A673 (cell line): ENCODE data around the gene C9orf78. TPM values are rescaled to one million over a fixed set of nuclear protein-coding genes. Genes with fewer than 3 reads are reported as not detected.
"Not testable (repeated sequence)": the region's sequence is repeated elsewhere in the genome, so short reads cannot be mapped to it uniquely, and the experiment has no call there.

Experiments used
- BruUV-seq: library from RNA; stranded (reverse); fragments of 400-500 nt; replicated peaks from 2 replicates; lab custom pipeline; 2021; lab: Mats Ljungman, UMichigan
- CTCF ChIA-PET: fragments of 300-600 bp; sonication (Branson Sonifier 250); formaldehyde crosslinking; loops from one replicate; lab custom pipeline; 2022; ENCODE audit warnings: antibody characterized with exemption; lab: Charles Lee
- POLR2A ChIA-PET: fragments of 300-600 bp; sonication (Branson Sonifier 250); formaldehyde crosslinking; loops from one replicate; lab custom pipeline; 2022; ENCODE audit warnings: antibody characterized with exemption; ENCODE audit not compliant: low non-redundant PET; lab: Charles Lee
- DNase-seq: peaks from one replicate; pipeline ENCODE4 v3.0.0-alpha.2; 2015; ENCODE audit warnings: low spot score
- H3K27ac ChIP-seq: fragments of 200-600 bp; sonication (generic); 2 replicates; pipeline ENCODE4 v1.5.1; 2016; ENCODE audit warnings: mixed run types, low read depth, mild to moderate bottlenecking, mixed read lengths, antibody characterized with exemption, low read length; ENCODE audit not compliant: poor library complexity, severe bottlenecking
- H3K27me3 ChIP-seq: fragments of 200-600 bp; sonication (generic); replicated peaks from 2 replicates; pipeline ENCODE4 v1.6.1; 2017; ENCODE audit warnings: mixed run types, low read depth, mild to moderate bottlenecking, mixed read lengths, antibody characterized with exemption, low read length; ENCODE audit not compliant: insufficient read depth, poor library complexity
- H3K36me3 ChIP-seq: fragments of 200-600 bp; sonication (generic); 2 replicates; pipeline ENCODE4 v1.6.1; 2016; ENCODE audit warnings: mixed run types, mild to moderate bottlenecking, mixed read lengths, antibody characterized with exemption, low read length; ENCODE audit not compliant: insufficient read depth, poor library complexity, severe bottlenecking
- H3K4me1 ChIP-seq: fragments of 200-600 bp; sonication (generic); 2 replicates; pipeline ENCODE4 v1.6.1; 2017; ENCODE audit warnings: mixed run types, mild to moderate bottlenecking, mixed read lengths, antibody characterized with exemption, low read length; ENCODE audit not compliant: insufficient read depth, poor library complexity, severe bottlenecking
- H3K4me3 ChIP-seq: fragments of 200-600 bp; sonication (generic); 2 replicates; pipeline ENCODE4 v1.5.1; 2016; ENCODE audit warnings: low read depth, mixed run types, mild to moderate bottlenecking, mixed read lengths, low read length; ENCODE audit not compliant: poor library complexity, severe bottlenecking
- H3K9me3 ChIP-seq: fragments of 200-600 bp; sonication (generic); 2 replicates; pipeline ENCODE4 v1.6.1; 2016; ENCODE audit warnings: mixed run types, low read depth, mild to moderate bottlenecking, mixed read lengths, antibody characterized with exemption, low read length; ENCODE audit not compliant: poor library complexity, severe bottlenecking
- EZH2 ChIP-seq: fragments of 200-600 bp; sonication (generic); IDR thresholded peaks from 2 replicates; pipeline ENCODE4 v1.6.1; 2017; ENCODE audit warnings: borderline replicate concordance, low read depth, mild to moderate bottlenecking, mixed read lengths, antibody characterized with exemption, low read length; ENCODE audit not compliant: poor library complexity, severe bottlenecking
- intact Hi-C: fragments of 100-400 bp; cut with micrococcal nuclease; formaldehyde crosslinking; loops from one replicate; pipeline ENCODE4 v1.10.0; 2022; ENCODE audit not compliant: unreplicated experiment
- total RNA-seq: library from RNA; stranded (reverse); gene quantifications from 2 replicates; pipeline ENCODE4 v1.2.3, GENCODE V29; 2021
- TF ChIP-seq, protein P1 (sequence below): fragments of 300-800, 200-600 bp; sonication (generic); conservative IDR thresholded peaks from 2 replicates; pipeline ENCODE4 v1.5.1; 2017; ENCODE audit warnings: low read depth, mild to moderate bottlenecking, antibody characterized with exemption, low read length, moderate library complexity, mixed read lengths

C9orf78 gene
- total RNA-seq, 1 experiment from 2014 or later = 60.4 TPM

DNA sequence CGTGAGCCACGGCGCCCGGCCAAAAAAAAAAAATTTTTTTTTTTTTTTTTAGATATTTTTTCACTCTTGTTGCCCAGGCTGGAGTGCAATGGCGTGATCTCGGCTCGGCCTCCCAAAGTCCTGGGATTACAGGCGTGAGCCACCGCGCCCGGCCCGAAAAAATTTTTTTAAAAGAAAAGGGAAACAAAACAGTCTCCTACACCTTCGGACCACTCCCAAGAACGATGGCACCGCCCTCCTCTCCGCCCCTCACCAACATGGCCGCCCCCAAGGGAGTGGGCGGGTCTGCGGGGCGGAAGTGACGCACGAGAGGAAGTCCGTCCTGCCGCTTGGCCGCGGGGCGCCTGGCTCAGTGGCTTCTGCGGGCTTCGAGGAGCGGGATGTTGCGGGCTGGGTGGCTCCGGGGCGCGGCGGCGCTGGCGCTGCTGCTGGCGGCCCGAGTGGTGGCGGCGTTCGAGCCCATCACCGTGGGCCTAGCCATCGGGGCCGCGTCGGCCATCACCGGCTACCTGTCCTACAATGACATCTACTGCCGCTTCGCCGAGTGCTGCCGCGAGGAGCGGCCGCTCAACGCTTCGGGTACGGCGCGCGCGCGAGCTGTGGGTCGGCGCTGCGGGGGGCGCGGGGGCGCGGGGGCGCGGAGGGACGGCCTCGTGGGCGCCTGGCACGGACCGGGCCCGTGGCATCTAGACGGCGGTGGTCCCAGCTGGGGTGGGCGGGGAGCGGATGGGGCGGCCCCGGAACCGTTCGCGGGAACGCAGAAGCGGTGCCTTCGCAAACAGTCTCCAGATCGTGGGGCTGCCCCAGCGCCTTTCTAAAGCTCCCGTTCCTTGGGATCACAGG lies 32.0 kb downstream of the C9orf78 start, which contains the start of gene TOR1B:
Gene TOR1B (plus strand): TSS at position 352 of the 843 bp plus-strand sequence. CDS start 29 bp downstream, at position 381.
- CTCF ChIA-PET = interaction anchor here (0.6 kb wide), 2 partner anchors 20 to 692 kb away, joined by 3 read pairs; partner anchors contain the start of gene PTPA
- H3K4me1 ChIP-seq = peaks cover 26% of the 10 kb centered on the region
- H3K4me3 ChIP-seq = peak within 1 kb of the TSS; percentile 91
- DNase-seq = peak; percentile 97
- H3K27ac ChIP-seq = peak within 1 kb of the TSS; percentile 85
- intact Hi-C loops = loop anchor here (10.0 kb wide), 1 partner anchor 162 kb away; no protein-coding TSS in a partner anchor
- no peaks in the 10 kb centered on the region for H3K9me3 ChIP-seq
- no peak for TF ChIP-seq EZH2
- TF ChIP-seq, protein P1, sequence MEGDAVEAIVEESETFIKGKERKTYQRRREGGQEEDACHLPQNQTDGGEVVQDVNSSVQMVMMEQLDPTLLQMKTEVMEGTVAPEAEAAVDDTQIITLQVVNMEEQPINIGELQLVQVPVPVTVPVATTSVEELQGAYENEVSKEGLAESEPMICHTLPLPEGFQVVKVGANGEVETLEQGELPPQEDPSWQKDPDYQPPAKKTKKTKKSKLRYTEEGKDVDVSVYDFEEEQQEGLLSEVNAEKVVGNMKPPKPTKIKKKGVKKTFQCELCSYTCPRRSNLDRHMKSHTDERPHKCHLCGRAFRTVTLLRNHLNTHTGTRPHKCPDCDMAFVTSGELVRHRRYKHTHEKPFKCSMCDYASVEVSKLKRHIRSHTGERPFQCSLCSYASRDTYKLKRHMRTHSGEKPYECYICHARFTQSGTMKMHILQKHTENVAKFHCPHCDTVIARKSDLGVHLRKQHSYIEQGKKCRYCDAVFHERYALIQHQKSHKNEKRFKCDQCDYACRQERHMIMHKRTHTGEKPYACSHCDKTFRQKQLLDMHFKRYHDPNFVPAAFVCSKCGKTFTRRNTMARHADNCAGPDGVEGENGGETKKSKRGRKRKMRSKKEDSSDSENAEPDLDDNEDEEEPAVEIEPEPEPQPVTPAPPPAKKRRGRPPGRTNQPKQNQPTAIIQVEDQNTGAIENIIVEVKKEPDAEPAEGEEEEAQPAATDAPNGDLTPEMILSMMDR = no peak
- POLR2A ChIA-PET = interaction anchor here (0.6 to 0.7 kb wide), 2 partner anchors 107 to 1108 kb away, joined by 3 to 4 read pairs; no protein-coding TSS in a partner anchor
- H3K36me3 ChIP-seq = peaks cover 18% of the 10 kb centered on the region
- H3K27me3 ChIP-seq = no peaks in the 10 kb centered on the region
- BruUV-seq = no TSS peak

- Histone ChIP-seq H3K9me3 (no peaks in the 10 kb centered on the region), H3K36me3 (peaks cover 5% of the 10 kb centered on the region), H3K27me3 (no peaks in the 10 kb centered on the region), H3K4me3 (no peak overlapping the region), H3K4me1 (peaks cover 20% of the 10 kb centered on the region), H3K27ac (no peak overlapping the region)
- intact Hi-C loops = loop anchor here (10.0 kb wide), 1 partner anchor 163 kb away; no protein-coding TSS in a partner anchor
- ChIA-PET CTCF (interaction anchor here (0.6 kb wide), 1 partner anchor 64 kb away, joined by 3 read pairs; no protein-coding TSS in a partner anchor), POLR2A (no interaction called here)
- no peak for DNase-seq
- no peak for TF ChIP-seq EZH2
- TF ChIP-seq, protein P1 = no peak
- BruUV-seq = no TSS peak
Measured at GRCh38 chr9:129801504-129801903, 33.6 kb downstream of the C9orf78 start.

GRCh38 chr9:129798973-129799372 lies 36.1 kb downstream of the C9orf78 start:
- TF ChIP-seq, protein P1 = no peak
- TF ChIP-seq EZH2 = no peak
- H3K36me3 ChIP-seq = no peaks in the 10 kb centered on the region
- H3K27ac ChIP-seq = no peak overlapping the region
- no peaks in the 10 kb centered on the region for H3K9me3 ChIP-seq
- intact Hi-C loops = no loop called here
- ChIA-PET CTCF (no interaction called here), POLR2A (no interaction called here)
- no peak for DNase-seq
- BruUV-seq = no TSS peak
- peaks cover 13% of the 10 kb centered on the region for H3K27me3 ChIP-seq
- H3K4me1 ChIP-seq = peaks cover 3% of the 10 kb centered on the region
- H3K4me3 ChIP-seq = no peak overlapping the region

DNA sequence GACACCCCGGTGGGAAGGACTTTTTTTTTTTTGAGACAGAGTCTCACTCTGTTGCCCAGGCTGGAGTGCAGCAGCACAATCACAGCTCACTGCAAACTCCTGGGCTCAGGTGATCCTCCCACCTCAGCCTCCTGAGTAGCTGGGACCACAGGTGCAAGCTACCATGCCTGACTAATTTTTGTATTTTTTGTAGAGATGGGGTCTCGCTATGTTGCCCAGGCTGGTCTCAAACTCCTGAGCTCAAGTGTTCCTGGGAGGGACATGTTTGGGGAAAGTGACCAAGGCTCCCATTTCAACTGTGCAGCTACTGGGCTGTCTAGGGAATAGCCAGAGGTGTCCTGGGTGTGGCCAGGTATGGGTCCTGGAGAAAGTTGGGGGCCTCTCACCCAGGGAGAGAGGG lies 39.0 kb downstream of the C9orf78 start:
- DNase-seq, H3K36me3 ChIP-seq, H3K4me1 ChIP-seq, H3K9me3 ChIP-seq, BruUV-seq, H3K4me3 ChIP-seq, intact Hi-C loops, H3K27ac ChIP-seq, CTCF ChIA-PET, POLR2A ChIA-PET: not testable (repeated sequence)
- peaks cover 13% of the 10 kb centered on the region for H3K27me3 ChIP-seq
